HG03520 (cell line): ENCODE results near the gene RBPJL.

Source experiments
- ATAC-seq: cut with Tn5 transposase; IDR thresholded peaks from one replicate; pipeline ENCODE4 v1.9.1; 2021; ENCODE audit warnings: mild to moderate bottlenecking, moderate library complexity; ENCODE audit not compliant: unreplicated experiment

RBPJL gene

DNA sequence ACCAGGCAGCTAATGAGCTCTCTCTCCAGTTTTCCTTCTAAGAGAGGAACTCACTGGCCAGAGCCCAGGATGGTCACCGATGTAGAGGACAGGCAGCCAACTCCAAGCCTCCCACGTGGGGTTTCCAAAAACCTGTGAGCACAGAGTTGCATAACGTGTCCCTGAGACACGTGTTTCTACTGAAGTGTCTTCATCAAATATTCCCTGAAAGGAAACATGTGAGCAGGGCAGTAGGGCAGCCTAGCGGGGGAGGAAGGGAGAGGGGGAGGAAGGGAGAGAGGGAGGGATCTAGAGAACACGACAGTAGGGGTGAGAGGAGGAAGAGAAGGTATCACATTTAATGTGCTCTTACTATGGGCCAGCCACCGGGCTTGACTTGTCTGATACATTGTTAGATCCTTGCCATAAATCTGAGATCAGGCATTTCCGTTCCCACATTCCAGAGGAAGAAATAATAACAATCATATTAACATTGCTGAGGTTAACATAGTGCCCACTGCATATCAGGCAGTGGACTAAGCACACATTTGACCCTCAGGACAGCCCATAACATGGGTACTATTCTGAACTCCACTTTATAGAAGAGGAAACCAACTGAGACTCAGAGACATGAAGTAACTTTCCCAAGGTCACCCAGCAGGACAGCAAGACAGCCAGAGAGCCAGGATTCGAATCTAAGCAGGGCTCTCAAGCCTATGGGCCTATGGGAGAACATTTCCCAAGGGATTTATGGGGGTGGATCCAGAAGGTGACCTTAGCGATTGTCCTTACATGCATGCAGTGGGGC is 51.8 kb downstream of the RBPJL start:
- no peak for ATAC-seq

DNA sequence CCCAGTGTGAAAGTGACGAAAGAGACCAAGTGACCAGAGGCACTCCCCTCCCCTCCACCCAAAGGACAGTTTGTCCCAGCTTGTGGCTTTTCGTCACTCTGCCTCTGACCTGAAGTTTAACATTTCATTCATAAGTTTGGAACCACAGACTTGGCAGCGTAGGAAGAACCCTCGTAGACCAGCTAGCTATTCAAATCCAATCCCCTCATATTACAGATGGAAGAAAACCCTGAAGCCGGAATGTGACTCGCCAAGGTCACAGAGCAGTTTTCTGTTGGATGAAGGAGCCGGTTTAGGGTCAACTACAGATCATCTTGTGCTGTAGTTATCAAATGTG is 52.4 kb downstream of the RBPJL start:
- no peak for ATAC-seq

DNA sequence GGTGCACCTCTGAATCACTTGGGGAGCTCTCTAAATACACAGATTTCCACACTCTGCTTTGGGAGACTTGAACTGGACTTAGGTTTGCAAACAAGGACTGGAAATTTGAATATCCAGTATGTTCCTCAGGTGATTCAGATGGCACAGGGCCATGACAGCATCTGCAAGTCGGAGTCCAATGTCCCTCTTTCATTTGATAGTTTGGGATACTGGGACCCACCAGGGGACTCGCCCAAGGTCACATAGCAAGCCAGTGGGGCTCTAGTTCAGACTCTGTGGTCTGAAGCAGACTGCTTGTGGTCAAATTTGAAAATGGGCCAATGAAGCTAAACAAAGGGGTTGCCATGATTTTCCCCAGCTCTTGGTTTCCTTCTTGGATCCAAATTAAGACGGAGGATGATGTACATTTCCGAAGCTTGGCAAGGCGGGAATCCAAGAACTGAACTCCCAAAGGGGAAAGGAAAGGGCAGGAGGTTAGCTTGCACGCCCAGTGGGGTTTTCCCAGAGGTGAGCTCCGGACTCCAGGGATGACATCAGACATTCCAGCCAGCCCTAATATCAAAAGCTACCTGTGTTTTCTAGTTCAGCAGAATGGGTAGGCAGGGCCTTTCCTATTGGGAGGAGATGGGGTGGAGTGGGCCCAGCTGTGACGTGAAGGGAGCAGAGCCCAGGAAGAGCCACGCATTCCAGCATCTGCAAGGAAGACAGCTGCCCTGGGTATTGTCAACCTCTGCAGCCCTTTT is 52.9 kb downstream of the RBPJL start:
- ATAC-seq, result no peak

GRCh38 chr20:45361793-45362192 is 55.2 kb downstream of the RBPJL start:
- no peak for ATAC-seq

GRCh38 chr20:45362804-45363610 is 56.4 kb downstream of the RBPJL start, which contains the start of gene SYS1:
Gene SYS1 (plus strand): TSS chr20:45363156. CDS start chr20:45363532, 376 bp downstream.
- peak; percentile 86 for ATAC-seq

GRCh38 chr20:45363611-45364492 is 57.2 kb downstream of the RBPJL start:
- ATAC-seq, result peak; percentile 1

DNA sequence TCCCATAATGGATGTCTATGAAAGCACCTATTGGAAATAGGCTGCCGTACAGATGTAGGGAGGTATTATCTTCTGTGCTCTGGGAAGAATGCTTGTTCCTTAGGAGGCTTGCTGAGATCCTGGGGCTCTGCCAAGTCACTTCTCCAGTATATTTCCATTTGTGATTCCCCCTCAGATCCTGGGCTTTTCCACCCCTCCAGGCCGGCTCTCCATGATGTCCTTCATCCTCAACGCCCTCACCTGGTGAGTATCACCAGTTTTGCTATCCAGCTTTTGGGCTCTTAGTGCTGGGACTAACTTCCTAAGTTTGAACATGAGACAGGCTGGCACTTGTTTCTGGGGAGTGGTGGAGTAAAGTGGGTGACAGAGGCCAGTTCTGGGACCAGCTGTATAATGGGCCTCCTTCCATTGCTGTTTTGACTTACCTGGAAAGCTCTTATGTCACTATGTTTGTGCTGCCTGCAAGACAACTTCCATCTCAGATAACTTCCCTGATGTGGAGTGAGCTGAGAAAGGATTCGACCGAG is 58.9 kb downstream of the RBPJL start:
- ATAC-seq, result no peak

GRCh38 chr20:45366192-45366591 is 59.6 kb downstream of the RBPJL start:
- no peak for ATAC-seq

GRCh38 chr20:45366631-45367030 is 60.0 kb downstream of the RBPJL start:
- ATAC-seq, result no peak

DNA sequence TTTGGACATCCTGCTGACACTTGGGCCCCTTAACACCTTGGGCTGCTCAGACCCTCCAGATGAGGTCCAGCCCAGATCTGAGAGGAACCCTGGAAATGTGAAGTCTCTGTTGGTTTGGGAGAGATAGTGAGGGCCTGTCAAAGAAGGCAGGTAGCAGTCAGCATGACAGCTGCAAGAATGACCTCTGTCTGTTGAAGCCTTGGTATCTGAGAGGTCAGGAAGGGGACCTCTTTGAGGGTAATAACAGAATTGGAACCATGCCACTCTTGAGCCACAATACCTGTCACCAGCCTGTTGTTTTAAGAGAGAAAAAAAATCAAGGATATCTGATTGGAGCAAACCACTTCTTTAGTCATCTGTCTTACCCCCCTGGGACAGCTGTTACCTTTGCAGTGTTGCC is 60.5 kb downstream of the RBPJL start:
- ATAC-seq, result no peak
